Stomach (tissue), 4 donors: ENCODE measurements around the gene ANAPC5.
"Not testable (repeated sequence)": the region's sequence is repeated elsewhere in the genome, so short reads cannot be mapped to it uniquely, and the experiment has no call there.

ENCODE experiments used
- CTCF ChIP-seq, 7 experiments: fragments of 450-650 bp in 4 of 7; fragments of 200-600 bp in 3 of 7; sonication (generic) in 3 of 7; IDR thresholded peaks; one replicate each; pipeline ENCODE4 v1.5.1; 2016 to 2019; ENCODE audit warnings: antibody characterized with exemption in 7 of 7, control low read depth in 2 of 7, mild to moderate bottlenecking in 1 of 7
- POLR2A ChIP-seq, 4 donors: fragments of 450-650 bp; IDR thresholded peaks; one replicate each; pipeline ENCODE4 v1.6.1; 2016; ENCODE audit warnings: antibody characterized with exemption in 4 of 4, control low read depth in 2 of 4, mild to moderate bottlenecking in 1 of 4, moderate library complexity in 1 of 4

- TF ChIP-seq CTCF, POLR2A (IDR thresholded peaks at IDR 0.05): not testable (repeated sequence)
Observed at GRCh38 chr12:121374336-121374735, 22.1 kb upstream of the ANAPC5 start.
